ENCODE measurements around the gene DUSP6.

DNA sequence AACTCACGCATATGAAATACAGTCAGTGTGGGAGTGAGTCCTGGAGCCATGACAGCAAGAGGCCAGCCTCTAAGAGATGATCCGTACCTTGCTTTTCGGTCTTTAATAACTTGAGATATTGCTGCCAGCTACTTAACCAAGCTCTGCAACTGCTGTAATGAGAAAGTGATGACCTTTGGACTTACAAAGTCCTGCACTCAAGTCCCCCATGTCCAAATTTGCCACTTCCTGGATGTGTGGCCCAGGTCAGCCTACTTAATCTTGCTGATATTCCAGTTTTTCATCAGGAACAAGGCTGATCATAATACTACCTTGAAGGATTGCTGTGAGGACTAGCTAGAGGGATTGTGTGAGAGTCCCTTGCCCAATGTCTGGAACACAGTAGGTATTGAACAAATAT is 33.8 kb upstream of the DUSP6 start:
- TF ChIP-seq, protein P1, sequence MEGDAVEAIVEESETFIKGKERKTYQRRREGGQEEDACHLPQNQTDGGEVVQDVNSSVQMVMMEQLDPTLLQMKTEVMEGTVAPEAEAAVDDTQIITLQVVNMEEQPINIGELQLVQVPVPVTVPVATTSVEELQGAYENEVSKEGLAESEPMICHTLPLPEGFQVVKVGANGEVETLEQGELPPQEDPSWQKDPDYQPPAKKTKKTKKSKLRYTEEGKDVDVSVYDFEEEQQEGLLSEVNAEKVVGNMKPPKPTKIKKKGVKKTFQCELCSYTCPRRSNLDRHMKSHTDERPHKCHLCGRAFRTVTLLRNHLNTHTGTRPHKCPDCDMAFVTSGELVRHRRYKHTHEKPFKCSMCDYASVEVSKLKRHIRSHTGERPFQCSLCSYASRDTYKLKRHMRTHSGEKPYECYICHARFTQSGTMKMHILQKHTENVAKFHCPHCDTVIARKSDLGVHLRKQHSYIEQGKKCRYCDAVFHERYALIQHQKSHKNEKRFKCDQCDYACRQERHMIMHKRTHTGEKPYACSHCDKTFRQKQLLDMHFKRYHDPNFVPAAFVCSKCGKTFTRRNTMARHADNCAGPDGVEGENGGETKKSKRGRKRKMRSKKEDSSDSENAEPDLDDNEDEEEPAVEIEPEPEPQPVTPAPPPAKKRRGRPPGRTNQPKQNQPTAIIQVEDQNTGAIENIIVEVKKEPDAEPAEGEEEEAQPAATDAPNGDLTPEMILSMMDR (IDR thresholded peaks at IDR 0.05), result no peak
- TF ChIP-seq POLR2A (IDR thresholded peaks at IDR 0.05), result no peak
- no peak for TF ChIP-seq EP300 (IDR thresholded peaks at IDR 0.05)
